HepG2 (cell line): ENCODE results near the gene NDUFAF3. TPM values are rescaled to one million over a fixed set of nuclear protein-coding genes. Genes with fewer than 3 reads are reported as not detected.
A peak's percentile ranks its signal among the peaks of the same experiment; 100 is the strongest.

Experiments used
- ATM ChIP-seq: fragments of 450-650 bp; IDR thresholded peaks from 2 replicates; pipeline ENCODE4 v1.7.1; 2017; ENCODE audit warnings: mild to moderate bottlenecking, borderline replicate concordance
- CEBPB ChIP-seq: IDR thresholded peaks from 2 replicates; pipeline ENCODE4 v1.6.1; 2011; ENCODE audit warnings: low read depth, low read length, improper control_type of control experiment, borderline replicate concordance
- ELF1 ChIP-seq: sonication (generic); formaldehyde crosslinking; IDR thresholded peaks from 2 replicates; pipeline ENCODE4 v1.4.0; 2020; ENCODE audit warnings: missing genetic modification reagents
- GZF1 ChIP-seq: sonication (generic); formaldehyde crosslinking; IDR thresholded peaks from 2 replicates; pipeline ENCODE4 v1.5.1; 2020; ENCODE audit warnings: mild to moderate bottlenecking, missing genetic modification reagents
- MED8 ChIP-seq: sonication (generic); formaldehyde crosslinking; IDR thresholded peaks from 2 replicates; pipeline ENCODE4 v1.8.1; 2023; ENCODE audit warnings: mild to moderate bottlenecking, missing genetic modification reagents; ENCODE audit not compliant: insufficient replicate concordance
- MIER3 ChIP-seq: IDR thresholded peaks from 2 replicates; pipeline ENCODE4 v1.6.1; 2016; ENCODE audit warnings: missing compliant biosample characterization, borderline replicate concordance
- PAWR ChIP-seq: sonication (generic); formaldehyde crosslinking; IDR thresholded peaks from 2 replicates; pipeline ENCODE4 v1.4.0; 2020; ENCODE audit warnings: missing genetic modification reagents, mild to moderate bottlenecking, borderline replicate concordance
- RAD21 ChIP-seq: fragments of 450-650 bp; formaldehyde crosslinking; IDR thresholded peaks from 2 replicates; pipeline ENCODE4 v1.5.0; 2020; ENCODE audit warnings: mild to moderate bottlenecking
- RARG ChIP-seq: sonication (generic); formaldehyde crosslinking; IDR thresholded peaks from 2 replicates; pipeline ENCODE4 v1.4.0; 2020; ENCODE audit warnings: low read depth, mild to moderate bottlenecking, missing genetic modification reagents
- REL ChIP-seq: sonication (generic); formaldehyde crosslinking; conservative IDR thresholded peaks from 2 replicates; pipeline ENCODE4 v1.8.0; 2022; ENCODE audit warnings: mild to moderate bottlenecking, missing genetic modification reagents, moderate library complexity
- RELA ChIP-seq: sonication (generic); formaldehyde crosslinking; IDR thresholded peaks from 2 replicates; pipeline ENCODE4 v1.4.0; 2020; ENCODE audit warnings: missing genetic modification reagents
- RFX5 ChIP-seq: IDR thresholded peaks from 2 replicates; pipeline ENCODE4 v1.6.1; 2011; ENCODE audit warnings: low read depth, low read length, improper control_type of control experiment
- SETDB1 ChIP-seq: sonication (generic); formaldehyde crosslinking; IDR thresholded peaks from 2 replicates; pipeline ENCODE4 v1.5.1; 2020; ENCODE audit warnings: missing genetic modification reagents, mild to moderate bottlenecking, borderline replicate concordance
- SIN3A ChIP-seq: IDR thresholded peaks from 2 replicates; pipeline ENCODE4 v1.6.1; 2011; ENCODE audit warnings: low read depth, mild to moderate bottlenecking, control low read depth, low read length, borderline replicate concordance
- SRY ChIP-seq: sonication (generic); formaldehyde crosslinking; IDR thresholded peaks from 2 replicates; pipeline ENCODE4 v1.8.0; 2022; ENCODE audit warnings: mild to moderate bottlenecking, missing genetic modification reagents
- TP53 ChIP-seq: sonication (generic); formaldehyde crosslinking; conservative IDR thresholded peaks from 2 replicates; pipeline ENCODE4 v1.4.0; 2020; ENCODE audit warnings: missing genetic modification reagents
- ZBTB1 ChIP-seq: sonication (generic); formaldehyde crosslinking; IDR thresholded peaks from 2 replicates; pipeline ENCODE4 v1.4.0; 2020; ENCODE audit warnings: missing genetic modification reagents, borderline replicate concordance
- ZBTB43 ChIP-seq: sonication (generic); formaldehyde crosslinking; conservative IDR thresholded peaks from 2 replicates; pipeline ENCODE4 v1.4.0; 2020; ENCODE audit warnings: missing genetic modification reagents
- ZBTB8A ChIP-seq: sonication (generic); formaldehyde crosslinking; IDR thresholded peaks from 2 replicates; pipeline ENCODE4 v1.4.0; 2020; ENCODE audit warnings: mild to moderate bottlenecking, low read depth, missing genetic modification reagents, borderline replicate concordance
- ZFYVE20 ChIP-seq: sonication (generic); formaldehyde crosslinking; IDR thresholded peaks from 2 replicates; pipeline ENCODE4 v1.8.0; 2023; ENCODE audit warnings: low read depth, mild to moderate bottlenecking, moderate library complexity, missing genetic modification reagents, borderline replicate concordance
- ZNF121 ChIP-seq: sonication (generic); formaldehyde crosslinking; IDR thresholded peaks from 2 replicates; pipeline ENCODE4 v1.5.0; 2020; ENCODE audit warnings: mild to moderate bottlenecking, missing genetic modification reagents
- ZNF24 ChIP-seq: fragments of 450-650 bp; IDR thresholded peaks from 2 replicates; pipeline ENCODE4 v1.6.1; 2017; ENCODE audit warnings: antibody characterized with exemption, mild to moderate bottlenecking
- ZNF460 ChIP-seq: sonication (generic); formaldehyde crosslinking; IDR thresholded peaks from 2 replicates; pipeline ENCODE4 v1.5.1; 2020; ENCODE audit warnings: missing genetic modification reagents, mild to moderate bottlenecking, borderline replicate concordance
- ZNF652 ChIP-seq: IDR thresholded peaks from 2 replicates; pipeline ENCODE4 v1.6.1; 2016; ENCODE audit warnings: low read depth, borderline replicate concordance
- ZNF720 ChIP-seq: sonication (generic); formaldehyde crosslinking; IDR thresholded peaks from 2 replicates; pipeline ENCODE4 v1.4.0; 2020; ENCODE audit warnings: missing genetic modification reagents
- polyA plus RNA-seq, 8 experiments: library from polyadenylated mRNA; depleted of rRNA in 3 of 8; stranded (reverse) in 7 of 8; unstranded in 1 of 8; fragments of >200 nt; fragmentation: Illumina TruSeq in 4 of 8; extraction: Trizol in 4 of 8; gene quantifications; 2 replicates each; pipeline versions ENCODE4 v1.2.1 to v1.2.3, GENCODE V29; 2011 to 2016; ENCODE audit warnings: low read depth in 4 of 8, missing spikeins in 1 of 8, mixed read lengths in 1 of 8; ENCODE audit not compliant: insufficient read depth in 1 of 8
- total RNA-seq, 5 experiments: library from RNA; depleted of rRNA; stranded (reverse); fragments of >200 nt; fragmentation: Illumina TruSeq; extraction: Trizol; gene quantifications; 2 replicates each; pipeline ENCODE4 v1.2.3, GENCODE V29; 2016; ENCODE audit warnings: low read depth in 1 of 5
- TF ChIP-seq, protein P1 (sequence below): sonication (generic); formaldehyde crosslinking; IDR thresholded peaks from 2 replicates; pipeline ENCODE4 v1.8.0; 2022; ENCODE audit warnings: mild to moderate bottlenecking, missing genetic modification reagents

Gene NDUFAF3
- total and polyA plus RNA-seq, 2 of the 13 experiments (the other 11 are each of a cell fraction or from before 2014, with no cell fraction given), result 39.0 to 50.0 TPM

DNA sequence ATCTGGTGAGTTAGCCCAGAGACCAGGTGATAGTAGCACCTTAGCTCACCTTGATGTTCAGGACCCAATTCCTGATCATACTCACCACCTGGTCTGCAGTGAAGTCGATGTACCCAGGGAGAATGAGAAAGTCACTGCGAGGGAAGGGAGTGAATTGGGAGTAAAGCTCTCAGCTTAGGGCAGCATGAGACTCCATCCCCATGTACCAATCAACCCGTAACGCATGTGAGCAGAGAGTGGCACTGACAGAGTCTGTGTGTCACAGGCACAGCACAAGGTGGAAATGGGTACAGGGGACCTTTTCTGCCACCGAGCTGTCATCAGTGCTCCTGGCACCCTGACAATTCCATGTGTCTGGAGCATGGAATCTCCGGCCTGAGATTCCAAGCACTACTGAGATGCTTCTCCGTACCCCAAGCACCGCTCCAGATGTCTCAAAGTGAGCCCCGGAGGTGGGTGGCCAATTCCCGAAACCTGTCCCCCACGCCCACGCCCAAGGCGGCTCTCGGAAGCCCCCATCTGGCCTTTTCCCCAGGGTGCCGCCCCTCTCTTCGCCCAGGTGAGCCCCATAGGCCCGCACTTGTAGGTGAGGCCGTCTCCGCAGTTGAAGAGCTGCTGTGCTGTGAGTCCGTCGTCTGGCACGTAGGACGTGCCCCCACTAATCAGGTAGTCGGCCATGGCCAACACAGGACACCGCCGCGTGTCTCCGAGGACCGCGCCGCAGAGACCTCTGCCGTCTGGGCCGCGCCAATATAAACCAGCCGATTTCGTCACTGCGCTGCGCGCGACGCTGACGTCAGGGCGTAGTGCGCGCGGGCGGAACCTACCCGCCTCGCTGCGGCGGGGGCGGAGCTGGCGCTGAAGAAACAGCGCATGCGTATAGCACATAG, 7.0 kb downstream of the NDUFAF3 start, which contains the start of gene IMPDH2 (continued):
- TF ChIP-seq SIN3A, result peak; percentile 64; the same call in 1 of the 2 replicates
- peak; percentile 65 for TF ChIP-seq MED8 (CRISPR knock-in tag)
- TF ChIP-seq ZFYVE20, result peak; percentile 77; the same call in 1 of the 2 replicates
- TF ChIP-seq TP53 (CRISPR knock-in tag), result 0 out of 2 replicates have a peak, but pooled peaks have one; percentile 73
- peak; percentile 19; the same call in 1 of the 2 replicates for TF ChIP-seq RFX5
- no peak for TF ChIP-seq PAWR (CRISPR knock-in tag)
- TF ChIP-seq ZBTB43 (CRISPR knock-in tag), result peak; percentile 52; the same call in 1 of the 2 replicates
- TF ChIP-seq GZF1 (CRISPR knock-in tag), result 0 out of 2 replicates have a peak, but pooled peaks have one; percentile 60
- no peak; the same call in 1 of the 2 replicates for TF ChIP-seq SRY
- TF ChIP-seq MIER3 (CRISPR knock-in tag), result peak; percentile 84; the same call in 1 of the 2 replicates
- peak; percentile 72 for TF ChIP-seq RAD21 (CRISPR knock-in tag)
- no peak for TF ChIP-seq ZBTB1
- TF ChIP-seq SETDB1 (CRISPR knock-in tag), result no peak
- TF ChIP-seq, protein P1, sequence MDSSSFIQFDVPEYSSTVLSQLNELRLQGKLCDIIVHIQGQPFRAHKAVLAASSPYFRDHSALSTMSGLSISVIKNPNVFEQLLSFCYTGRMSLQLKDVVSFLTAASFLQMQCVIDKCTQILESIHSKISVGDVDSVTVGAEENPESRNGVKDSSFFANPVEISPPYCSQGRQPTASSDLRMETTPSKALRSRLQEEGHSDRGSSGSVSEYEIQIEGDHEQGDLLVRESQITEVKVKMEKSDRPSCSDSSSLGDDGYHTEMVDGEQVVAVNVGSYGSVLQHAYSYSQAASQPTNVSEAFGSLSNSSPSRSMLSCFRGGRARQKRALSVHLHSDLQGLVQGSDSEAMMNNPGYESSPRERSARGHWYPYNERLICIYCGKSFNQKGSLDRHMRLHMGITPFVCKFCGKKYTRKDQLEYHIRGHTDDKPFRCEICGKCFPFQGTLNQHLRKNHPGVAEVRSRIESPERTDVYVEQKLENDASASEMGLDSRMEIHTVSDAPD (CRISPR knock-in tag), result peak; percentile 42; the same call in 1 of the 2 replicates
- no peak for TF ChIP-seq ZNF24
- 0 out of 2 replicates have a peak, but pooled peaks have one; percentile 22 for TF ChIP-seq RELA (CRISPR knock-in tag)
- no peak for TF ChIP-seq ATM
- TF ChIP-seq REL (CRISPR knock-in tag), result peak; percentile 91; the same call in 1 of the 2 replicates
- peak; percentile 50; the same call in 1 of the 2 replicates for TF ChIP-seq ZNF121 (CRISPR knock-in tag)
- no peak for TF ChIP-seq ZNF460 (CRISPR knock-in tag)
- TF ChIP-seq ZNF652 (CRISPR knock-in tag), result no peak
- TF ChIP-seq CEBPB, result peak; percentile 95
- TF ChIP-seq ZNF720 (CRISPR knock-in tag), result 0 out of 2 replicates have a peak, but pooled peaks have one; percentile 54
- TF ChIP-seq ZBTB8A (CRISPR knock-in tag), result peak; percentile 75; the same call in 1 of the 2 replicates
- TF ChIP-seq RARG, result no peak
- peak; percentile 78 for TF ChIP-seq ELF1 (CRISPR knock-in tag)
